GM19351 (cell line): ENCODE data around the gene OR11H6.
"Not testable (repeated sequence)": the region's sequence is repeated elsewhere in the genome, so short reads cannot be mapped to it uniquely, and the experiment has no call there.

ENCODE experiments used
- ATAC-seq: cut with Tn5 transposase; IDR thresholded peaks from one replicate; pipeline ENCODE4 v1.9.1; 2021; ENCODE audit warnings: mild to moderate bottlenecking, moderate library complexity; ENCODE audit not compliant: unreplicated experiment

Gene OR11H6, protein sequence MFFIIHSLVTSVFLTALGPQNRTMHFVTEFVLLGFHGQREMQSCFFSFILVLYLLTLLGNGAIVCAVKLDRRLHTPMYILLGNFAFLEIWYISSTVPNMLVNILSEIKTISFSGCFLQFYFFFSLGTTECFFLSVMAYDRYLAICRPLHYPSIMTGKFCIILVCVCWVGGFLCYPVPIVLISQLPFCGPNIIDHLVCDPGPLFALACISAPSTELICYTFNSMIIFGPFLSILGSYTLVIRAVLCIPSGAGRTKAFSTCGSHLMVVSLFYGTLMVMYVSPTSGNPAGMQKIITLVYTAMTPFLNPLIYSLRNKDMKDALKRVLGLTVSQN

DNA sequence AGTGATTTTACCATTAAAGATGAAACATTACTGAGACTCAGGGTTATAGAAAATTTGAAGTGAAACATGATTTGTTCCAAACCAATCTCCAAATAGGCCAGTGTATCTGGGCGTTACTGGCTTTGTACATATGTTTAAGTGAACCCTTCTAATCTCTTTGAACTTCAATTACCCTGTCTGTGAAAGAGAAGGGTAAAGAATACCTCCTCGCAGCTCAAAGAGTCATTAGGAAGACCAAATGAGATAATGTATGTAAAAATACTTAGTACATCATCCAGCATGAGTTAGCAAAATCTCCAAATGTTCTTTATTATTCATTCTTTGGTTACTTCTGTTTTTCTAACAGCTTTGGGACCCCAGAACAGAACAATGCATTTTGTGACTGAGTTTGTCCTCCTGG is at the start of gene OR11H6:
OR11H6 (plus strand) TSS at position 301 of the 400 bp plus-strand sequence; CDS start at position 301, 0 bp downstream.
- no peak for ATAC-seq

- not testable (repeated sequence) for ATAC-seq
Observed at GRCh38 chr14:20174205-20174604, 49.3 kb upstream of the OR11H6 start.

GRCh38 chr14:20176330-20176729 is 47.2 kb upstream of the OR11H6 start:
- ATAC-seq, result no peak

DNA sequence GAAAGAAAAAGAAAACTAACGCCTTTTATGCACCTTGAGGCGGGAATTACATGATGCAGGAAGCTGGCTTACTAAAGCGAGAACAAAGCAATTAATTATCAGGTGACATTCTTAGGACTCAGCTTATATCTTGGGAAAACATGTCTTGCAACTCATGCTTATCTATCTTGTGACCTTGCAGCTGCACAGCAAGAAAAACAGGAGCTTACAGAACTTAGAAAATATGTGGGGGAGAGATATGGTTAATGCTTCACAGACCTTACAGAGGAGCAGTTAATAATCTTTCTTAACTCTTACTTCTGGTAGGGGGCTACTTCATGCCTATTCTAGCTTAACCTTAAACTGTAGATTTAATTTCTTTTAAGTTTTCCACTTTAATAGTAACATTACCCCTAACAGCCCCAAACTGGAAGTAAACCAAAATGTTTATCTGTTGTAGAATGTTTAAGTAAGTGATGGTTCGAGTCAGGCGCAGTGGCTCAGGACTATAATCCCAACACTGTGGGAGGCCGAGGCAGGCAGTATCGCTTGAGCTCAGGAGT is 46.0 kb upstream of the OR11H6 start:
- no peak for ATAC-seq

DNA sequence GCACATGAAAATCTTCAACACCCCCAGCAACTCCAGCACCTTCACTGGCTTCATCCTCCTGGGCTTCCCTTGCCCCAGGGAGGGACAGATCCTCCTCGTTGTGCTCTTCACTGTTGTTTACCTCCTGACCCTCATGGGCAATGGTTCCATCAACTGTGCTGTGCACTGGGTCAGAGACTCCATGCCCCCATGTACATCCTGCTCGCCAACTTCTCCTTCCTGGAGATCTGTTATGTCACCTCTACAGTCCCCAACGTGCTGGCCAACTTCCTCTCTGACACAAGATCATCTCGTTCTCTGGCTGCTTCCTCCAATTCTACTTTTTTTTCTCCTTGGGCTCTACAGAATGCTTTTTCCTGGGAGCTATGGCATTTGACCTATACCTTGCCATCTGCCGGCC is 44.3 kb upstream of the OR11H6 start:
- no peak for ATAC-seq

DNA sequence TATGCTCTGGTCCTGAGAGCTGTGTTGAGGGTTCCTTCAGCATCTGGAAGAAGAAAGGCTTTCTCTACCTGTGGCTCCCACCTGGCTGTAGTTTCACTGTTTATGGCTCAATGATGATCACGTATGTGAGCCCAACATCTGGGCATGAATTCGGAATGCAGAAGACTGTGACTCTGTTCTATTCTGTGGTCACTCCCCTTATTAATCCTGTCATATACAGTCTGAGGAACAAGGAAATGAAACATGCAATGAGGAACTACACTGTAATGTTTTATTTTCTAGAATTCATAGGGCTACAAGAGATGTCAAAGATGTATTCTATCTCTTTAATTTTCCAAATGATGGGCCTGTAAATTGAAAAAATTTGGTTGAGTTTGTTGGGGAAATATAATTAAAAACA is 43.6 kb upstream of the OR11H6 start:
- no peak for ATAC-seq

DNA sequence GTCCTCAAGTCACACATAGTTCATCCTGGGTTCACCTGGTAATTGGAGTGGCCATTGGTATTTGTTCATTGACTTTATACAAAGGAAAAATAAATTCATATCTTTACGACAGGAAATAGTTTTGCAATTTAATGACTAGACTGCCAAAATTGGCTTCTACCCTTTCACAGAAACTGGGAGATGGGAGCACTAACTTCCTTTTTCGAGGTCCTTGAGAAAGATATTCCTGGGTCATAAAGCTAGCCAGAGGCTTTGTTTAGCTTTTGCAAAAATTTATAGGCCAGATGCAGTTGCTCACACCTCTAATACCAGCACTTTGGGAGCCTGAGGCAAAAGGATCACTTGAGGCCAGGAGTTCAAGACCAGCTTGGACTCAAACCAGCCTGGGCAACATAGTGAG is 43.0 kb upstream of the OR11H6 start:
- ATAC-seq, result no peak

DNA sequence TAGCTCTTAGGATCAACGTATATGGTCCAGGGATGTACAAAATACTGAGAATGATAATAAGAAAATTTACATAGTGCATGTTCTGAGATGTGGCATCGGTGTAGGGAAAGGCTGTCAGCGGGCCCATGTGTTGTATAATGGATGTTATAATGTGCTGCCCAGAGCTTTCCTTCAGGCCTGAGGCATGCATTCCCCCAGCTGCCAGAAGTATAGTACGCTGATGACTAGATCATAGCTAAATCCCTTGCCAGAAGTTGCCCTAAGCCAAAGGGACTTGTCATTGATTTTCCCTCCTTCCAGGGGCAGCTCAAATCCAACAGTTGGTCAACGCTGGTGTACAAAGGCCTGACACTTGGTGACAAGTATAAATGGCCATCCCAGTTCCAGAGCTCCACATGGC is 39.3 kb upstream of the OR11H6 start:
- no peak for ATAC-seq

- no peak for ATAC-seq
Observed at GRCh38 chr14:20190596-20190995, 32.9 kb upstream of the OR11H6 start, which contains the start of gene OR11G2. Gene OR11G2, plus strand, starts transcription at chr14:20190896. Its CDS starts 6,542 bp downstream, at chr14:20197438.

DNA sequence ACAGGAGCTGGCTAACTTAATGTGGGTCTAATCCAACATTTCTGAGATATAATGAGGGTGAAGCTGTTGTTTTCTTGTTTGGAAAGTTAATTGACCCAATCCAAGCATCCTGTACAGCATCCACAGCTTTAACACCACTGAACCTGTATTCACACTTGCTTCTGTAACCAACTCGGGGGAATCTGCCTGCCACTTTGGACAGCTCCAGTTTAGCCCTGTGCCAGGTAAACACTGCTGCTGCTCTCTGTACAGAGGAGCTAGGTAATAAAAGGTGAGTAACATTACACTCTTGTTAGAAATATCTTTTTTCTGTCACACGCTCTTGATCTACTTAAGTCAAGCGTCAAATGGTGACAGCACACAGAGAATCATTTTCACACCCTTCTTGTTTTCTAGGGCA is 32.1 kb upstream of the OR11H6 start:
- no peak for ATAC-seq

DNA sequence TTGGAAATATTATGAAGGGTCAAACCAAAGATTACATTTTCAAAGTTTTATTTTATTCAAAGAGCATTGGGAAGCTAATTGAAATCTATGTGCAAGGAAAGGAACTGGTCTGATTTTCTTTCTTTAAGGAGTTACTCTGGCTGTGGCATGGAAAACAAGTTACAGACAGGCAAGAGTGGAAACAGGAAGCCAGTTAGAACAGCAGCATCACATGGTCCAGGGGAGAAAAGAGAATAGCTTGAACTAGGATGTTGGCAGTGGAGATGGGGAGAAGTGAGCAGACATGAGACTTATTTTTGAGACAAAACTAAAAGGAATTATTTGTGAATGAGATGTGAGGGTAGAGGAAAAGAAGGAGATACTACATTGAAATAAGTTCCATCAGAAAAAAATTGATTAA is 29.4 kb upstream of the OR11H6 start:
- ATAC-seq, result no peak

DNA sequence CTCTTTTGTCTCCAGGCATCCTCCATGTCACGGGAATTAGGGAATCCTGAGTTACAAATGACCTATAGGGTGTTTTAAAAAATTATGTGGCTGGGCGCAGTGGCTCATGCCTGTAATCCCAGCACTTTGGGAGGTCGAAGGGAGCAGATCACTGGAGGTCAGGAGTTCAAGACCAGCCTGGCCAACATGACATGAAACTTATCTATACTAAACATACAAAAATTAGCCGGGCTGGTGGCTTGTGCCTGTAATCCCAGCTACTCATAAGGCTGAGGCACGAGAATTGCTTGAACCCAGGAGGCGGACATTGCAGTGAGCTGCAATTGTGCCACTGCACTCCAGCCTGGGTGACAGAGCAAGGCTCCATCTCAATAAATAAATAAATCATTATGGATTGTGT is 28.3 kb upstream of the OR11H6 start:
- not testable (repeated sequence) for ATAC-seq

- no peak for ATAC-seq
Observed at GRCh38 chr14:20195911-20196310, 27.6 kb upstream of the OR11H6 start.

GRCh38 chr14:20197459-20197858 is 26.1 kb upstream of the OR11H6 start:
- no peak for ATAC-seq

- no peak for ATAC-seq
Observed at GRCh38 chr14:20198991-20199390, 24.5 kb upstream of the OR11H6 start.

- ATAC-seq, result no peak
Observed at GRCh38 chr14:20204721-20205120, 18.8 kb upstream of the OR11H6 start.

- no peak for ATAC-seq
Observed at GRCh38 chr14:20209595-20209994, 13.9 kb upstream of the OR11H6 start.

DNA sequence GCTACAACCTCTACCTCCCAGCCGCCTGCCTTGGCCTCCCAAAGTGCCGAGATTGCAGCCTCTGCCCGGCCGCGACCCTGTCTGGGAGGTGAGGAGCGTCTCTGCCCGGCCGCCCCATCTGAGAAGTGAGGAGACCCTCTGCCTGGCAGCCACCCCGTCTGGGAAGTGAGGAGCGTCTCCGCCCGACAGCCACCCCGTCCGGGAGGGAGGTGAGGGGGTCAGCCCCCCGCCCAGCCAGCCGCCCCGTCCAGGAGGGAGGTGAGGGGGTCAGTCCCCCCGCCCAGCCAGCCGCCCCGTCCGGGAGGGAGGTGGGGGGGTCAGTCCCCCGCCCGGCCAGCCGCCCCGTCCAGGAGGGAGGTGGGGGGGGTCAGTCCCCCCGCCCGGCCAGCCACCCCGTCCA is 11.1 kb upstream of the OR11H6 start:
- not testable (repeated sequence) for ATAC-seq

DNA sequence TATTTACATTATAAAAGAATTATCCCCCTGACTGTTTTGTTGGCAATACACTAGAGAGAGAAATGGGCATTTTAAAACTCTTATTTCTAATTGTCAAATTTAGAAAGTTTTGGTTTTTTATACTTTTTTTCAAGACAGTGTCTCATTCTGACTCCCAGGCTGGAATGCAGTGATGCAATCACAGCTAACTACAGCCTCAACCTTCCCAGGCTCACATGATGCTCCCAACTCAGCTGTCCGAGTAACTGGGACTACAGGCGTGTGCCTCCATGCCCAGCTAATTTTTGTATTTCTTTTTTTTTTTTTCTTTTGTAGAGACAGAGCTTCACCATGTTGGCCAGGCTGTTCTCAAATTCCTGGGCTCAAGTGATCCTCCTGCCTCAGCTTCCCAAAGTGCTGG is 8.3 kb upstream of the OR11H6 start:
- ATAC-seq, result no peak

- ATAC-seq, result no peak
Observed at GRCh38 chr14:20219033-20219432, 4.5 kb upstream of the OR11H6 start.

GRCh38 chr14:20228681-20229080 is 5.2 kb downstream of the OR11H6 start, which contains the start of gene OR11H7:
Gene OR11H7, plus strand, starts transcription at chr14:20228981.
- no peak for ATAC-seq

GRCh38 chr14:20235415-20235814 is 11.9 kb downstream of the OR11H6 start:
- not testable (repeated sequence) for ATAC-seq
